K562 (cell line): ENCODE measurements around the gene NKX1-2.

Experiments
- HMG20B ChIP-seq: fragments of 250-450 bp; sonication (Bioruptor Pico); IDR thresholded peaks from 2 replicates; pipeline ENCODE4 v1.5.0; 2021; ENCODE audit warnings: mild to moderate bottlenecking
- ZNF639 ChIP-seq, 2 experiments: fragments of 200-800 bp in 1 of 2; sonication (Bioruptor generic) in 1 of 2; sonication (generic) in 1 of 2; formaldehyde crosslinking in 1 of 2; IDR thresholded peaks in 1 of 2; conservative IDR thresholded peaks in 1 of 2; 2 replicates each; pipeline versions ENCODE4 v1.5.0 to v1.6.1; 2016 to 2020; ENCODE audit warnings: missing compliant biosample characterization in 1 of 2, missing genetic modification characterization in 1 of 2, missing genetic modification reagents in 1 of 2

GRCh38 chr10:124449170-124450011, 444 bp downstream of the NKX1-2 start:
- TF ChIP-seq HMG20B = no peak
- TF ChIP-seq ZNF639 (CRISPR knock-in tag; conservative IDR thresholded peaks at IDR 0.05 in 1 of 2, IDR thresholded peaks at IDR 0.05 in 1 of 2) = no peak
